GM19023 (cell line): Measurements from ENCODE around the gene HHIPL2.
"Not testable (repeated sequence)": the region's sequence is repeated elsewhere in the genome, so short reads cannot be mapped to it uniquely, and the experiment has no call there.

Experiments
- ATAC-seq: cut with Tn5 transposase; IDR thresholded peaks from one replicate; pipeline ENCODE4 v1.9.1; 2021; ENCODE audit warnings: mild to moderate bottlenecking, moderate library complexity; ENCODE audit not compliant: unreplicated experiment

HHIPL2 gene

DNA sequence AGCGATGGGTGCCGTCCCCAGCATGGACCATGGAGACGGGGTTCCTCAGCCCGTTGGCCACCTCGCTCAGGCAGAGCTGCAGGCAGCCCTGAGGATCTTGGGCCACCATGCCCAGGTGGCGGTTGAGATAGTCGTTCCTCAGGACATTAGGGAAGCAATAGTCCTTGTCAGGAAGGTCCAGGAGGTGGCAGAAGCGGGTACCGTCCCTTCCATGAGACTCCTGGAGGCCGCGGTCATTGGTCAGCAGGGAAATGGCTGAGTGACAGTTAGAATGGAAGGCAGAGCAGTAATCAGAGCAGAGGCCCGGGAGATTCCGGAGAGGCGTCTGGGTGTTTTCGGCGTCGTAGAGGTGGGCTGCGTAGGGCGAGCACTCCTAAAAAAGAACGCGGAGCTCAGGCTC, 4.1 kb downstream of the HHIPL2 start:
- ATAC-seq = no peak

- no peak for ATAC-seq
Measured at GRCh38 chr1:222540598-222540995, 7.3 kb downstream of the HHIPL2 start.

GRCh38 chr1:222539951-222540597, 7.8 kb downstream of the HHIPL2 start:
- no peak for ATAC-seq

DNA sequence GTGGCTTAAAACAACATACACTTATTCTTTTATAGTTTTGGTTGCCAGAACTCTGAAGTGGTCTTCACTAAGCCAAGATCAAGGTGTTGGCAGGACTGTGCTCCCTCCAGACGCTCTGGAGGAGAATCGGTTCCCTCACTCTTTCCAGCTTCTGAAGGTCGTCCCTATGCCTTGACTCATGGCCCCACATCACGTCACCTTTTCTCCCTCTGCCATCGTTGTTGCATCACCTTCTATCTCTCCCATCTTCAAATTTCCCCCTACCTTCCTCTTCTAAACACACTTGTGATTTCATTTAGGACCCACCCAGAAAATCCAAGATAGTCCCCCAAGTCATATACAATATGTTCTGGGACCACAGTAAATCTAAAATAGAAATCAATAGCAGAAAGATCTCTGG, 12.4 kb downstream of the HHIPL2 start:
- no peak for ATAC-seq

- ATAC-seq = no peak
Measured at GRCh38 chr1:222530852-222531251, 17.1 kb downstream of the HHIPL2 start.

DNA sequence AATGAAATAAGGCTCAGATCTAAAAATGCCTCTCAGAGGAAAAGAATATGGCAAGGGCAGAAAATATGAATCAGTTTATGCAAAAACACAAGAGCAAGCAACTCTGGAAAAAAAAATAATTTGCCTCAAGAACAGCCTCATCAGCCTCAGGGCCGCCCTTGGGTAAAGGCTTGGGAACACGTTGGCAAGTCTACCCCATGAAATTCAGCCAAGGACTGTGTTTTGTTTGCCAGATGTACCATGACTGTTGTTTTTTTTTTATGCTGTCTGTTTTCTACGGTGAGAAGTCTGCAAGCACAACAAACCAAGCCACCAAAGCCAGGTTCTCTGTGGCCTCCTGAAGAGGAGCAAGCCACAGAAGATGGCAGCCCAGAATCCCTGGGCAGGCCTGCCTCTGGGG, 18.0 kb downstream of the HHIPL2 start:
- no peak for ATAC-seq

DNA sequence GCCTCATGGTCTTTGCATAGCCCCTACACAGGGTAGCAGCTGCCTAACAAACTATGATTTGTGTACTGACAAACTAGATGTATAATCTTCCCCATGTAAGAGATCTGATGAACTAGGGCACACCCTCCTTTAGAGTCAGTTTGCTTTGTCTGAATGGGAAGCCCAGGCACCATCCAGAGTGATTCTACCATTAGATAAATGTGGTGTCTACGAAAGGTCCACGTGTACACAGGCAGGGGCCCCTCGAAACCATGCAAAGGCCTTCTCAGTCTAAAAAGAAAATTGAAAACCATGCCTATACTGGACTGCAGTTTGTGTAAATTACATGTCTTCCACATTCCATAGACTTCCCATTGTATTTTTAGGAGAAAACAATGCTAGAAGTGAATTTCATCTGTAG, 18.7 kb downstream of the HHIPL2 start:
- ATAC-seq = no peak

- no peak for ATAC-seq
Measured at GRCh38 chr1:222525951-222526350, 22.0 kb downstream of the HHIPL2 start.

- no peak for ATAC-seq
Measured at GRCh38 chr1:222523852-222524251, 24.1 kb downstream of the HHIPL2 start.

- ATAC-seq = no peak
Measured at GRCh38 chr1:222522105-222522915, 25.6 kb downstream of the HHIPL2 start.

GRCh38 chr1:222521299-222522104, 26.4 kb downstream of the HHIPL2 start:
- ATAC-seq = no peak

GRCh38 chr1:222489496-222489895, 58.4 kb downstream of the HHIPL2 start:
- not testable (repeated sequence) for ATAC-seq

DNA sequence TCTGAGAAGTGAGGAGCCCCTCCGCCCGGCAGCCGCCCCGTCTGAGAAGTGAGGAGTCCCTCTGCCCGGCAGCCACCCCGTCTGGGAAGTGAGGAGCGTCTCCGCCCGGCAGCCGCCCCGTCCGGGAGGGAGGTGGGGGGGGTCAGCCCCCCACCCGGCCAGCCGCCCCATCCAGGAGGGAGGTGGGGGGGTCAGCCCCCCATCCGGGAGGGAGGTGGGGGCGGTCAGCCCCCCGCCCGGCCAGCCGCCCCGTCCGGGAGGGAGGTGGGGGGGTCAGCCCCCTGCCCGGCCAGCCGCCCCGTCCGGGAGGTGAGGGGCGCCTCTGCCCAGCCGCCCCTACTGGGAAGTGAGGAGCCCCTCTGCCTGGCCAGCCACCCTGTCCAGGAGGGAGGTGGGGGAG, 60.1 kb downstream of the HHIPL2 start:
- ATAC-seq = not testable (repeated sequence)

GRCh38 chr1:222484005-222484404, 63.9 kb downstream of the HHIPL2 start:
- ATAC-seq = not testable (repeated sequence)

DNA sequence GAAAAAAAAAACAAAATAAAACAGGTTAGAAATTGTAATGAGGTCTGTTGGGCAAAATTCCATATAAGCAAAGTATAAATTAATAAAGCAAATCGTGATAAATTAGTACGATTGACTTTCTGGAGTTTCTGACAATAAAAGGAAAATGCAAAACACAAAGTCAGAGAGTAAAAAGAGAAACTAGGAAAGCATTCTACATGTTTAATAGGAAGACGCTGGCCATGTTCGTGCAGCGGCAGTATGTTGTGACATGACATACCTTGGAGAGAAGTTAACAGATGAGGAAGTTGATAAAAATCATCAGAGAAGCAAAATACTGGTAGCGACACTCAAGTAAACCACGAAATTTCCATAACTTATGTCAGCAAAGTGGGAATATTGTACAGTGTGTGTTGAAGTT, 68.3 kb downstream of the HHIPL2 start:
- not testable (repeated sequence) for ATAC-seq

GRCh38 chr1:222476436-222476835, 71.5 kb downstream of the HHIPL2 start:
- not testable (repeated sequence) for ATAC-seq

DNA sequence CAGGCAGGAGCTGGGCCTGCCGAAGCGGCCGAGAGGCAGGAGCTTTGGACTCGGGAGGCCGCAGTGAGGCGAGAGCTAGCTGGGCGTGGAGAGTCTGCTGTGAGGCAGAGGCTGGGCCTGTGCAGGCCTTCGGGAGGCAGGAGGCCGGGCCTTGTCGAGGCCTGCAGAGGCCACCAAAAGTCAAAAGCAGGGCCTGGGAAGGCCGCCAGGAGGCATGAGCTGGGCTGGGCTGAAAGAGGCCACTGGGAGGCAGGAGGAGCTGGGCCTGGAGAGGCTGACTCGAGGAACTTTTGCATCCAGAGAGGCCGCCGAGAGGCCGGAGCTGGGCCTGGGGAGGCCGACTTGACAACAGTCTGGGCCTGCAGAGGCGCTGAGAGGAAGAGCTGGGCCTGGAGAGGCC, 74.2 kb downstream of the HHIPL2 start:
- ATAC-seq = not testable (repeated sequence)

- ATAC-seq = not testable (repeated sequence)
Measured at GRCh38 chr1:222472776-222473540, 74.9 kb downstream of the HHIPL2 start.
